ENCODE results near the gene RIPPLY1. TPM values are rescaled to one million over a fixed set of nuclear protein-coding genes. Genes with fewer than 3 reads are reported as not detected.

Gene RIPPLY1
- total and polyA plus RNA-seq, 2 donors from 2014 or later: 0.50 to 6.9 TPM

GRCh38 chrX:106905064-106905708, 2.0 kb upstream of the RIPPLY1 start:
- peaks cover 0 to 8% (median 4%) of the 10 kb centered on the region in 3 donors for H3K4me1 ChIP-seq (ENCODE audit: control insufficient read depth in 2 of 3, insufficient read depth in 2 of 3, low read depth in 1 of 3, low read length in 3 of 3)
- TF ChIP-seq CTCF (IDR thresholded peaks at IDR 0.05; ENCODE audit: borderline replicate concordance, extremely low read depth, insufficient read depth): no peak
- H3K27ac ChIP-seq (ENCODE audit: low read depth in 2 of 2, low read length in 2 of 2): peak overlapping the region in 1 of 2 donors; percentile 47
- no peak overlapping the region for H3K9ac ChIP-seq (ENCODE audit: low read length in 3 of 3)
- H3K27me3 ChIP-seq (ENCODE audit: control insufficient read depth, insufficient read depth, low read length): no peaks in the 10 kb centered on the region
- no peak overlapping the region for H3K4me3 ChIP-seq (ENCODE audit: low read length in 3 of 3)
- DNase-seq (no peak), FAIRE-seq (no peak)
- H3K9me3 ChIP-seq (ENCODE audit: control insufficient read depth in 2 of 3, insufficient read depth in 1 of 3, low read length in 3 of 3): no peaks in the 10 kb centered on the region
- no peaks in the 10 kb centered on the region for H3K36me3 ChIP-seq (ENCODE audit: control insufficient read depth in 2 of 3, insufficient read depth in 3 of 3, low read length in 3 of 3)
- intact Hi-C loops (cut with DNase I): loop anchor here (5.0 kb wide), 1 partner anchor 52 kb away; no protein-coding TSS in a partner anchor

GRCh38 chrX:106903856-106904528, 851 bp upstream of the RIPPLY1 start:
- intact Hi-C loops (cut with DNase I): no loop called here
- DNase-seq (no peak), FAIRE-seq (no peak)
- H3K27me3 ChIP-seq (ENCODE audit: control insufficient read depth, insufficient read depth, low read length): no peaks in the 10 kb centered on the region
- no peak overlapping the region for H3K27ac ChIP-seq (ENCODE audit: low read depth in 2 of 2, low read length in 2 of 2)
- no peaks in the 10 kb centered on the region for H3K9me3 ChIP-seq (ENCODE audit: control insufficient read depth in 2 of 3, insufficient read depth in 1 of 3, low read length in 3 of 3)
- H3K36me3 ChIP-seq (ENCODE audit: control insufficient read depth in 2 of 3, insufficient read depth in 3 of 3, low read length in 3 of 3): no peaks in the 10 kb centered on the region
- TF ChIP-seq CTCF (IDR thresholded peaks at IDR 0.05; ENCODE audit: borderline replicate concordance, extremely low read depth, insufficient read depth): no peak
- H3K9ac ChIP-seq (ENCODE audit: low read length in 3 of 3): no peak overlapping the region
- H3K4me3 ChIP-seq (ENCODE audit: low read length in 3 of 3): no peak overlapping the region
- peaks cover 0 to 8% (median 4%) of the 10 kb centered on the region in 3 donors for H3K4me1 ChIP-seq (ENCODE audit: control insufficient read depth in 2 of 3, insufficient read depth in 2 of 3, low read depth in 1 of 3, low read length in 3 of 3)

GRCh38 chrX:106902684-106903083, 457 bp downstream of the RIPPLY1 start:
- DNase-seq (no peak), FAIRE-seq (no peak)
- TF ChIP-seq CTCF (IDR thresholded peaks at IDR 0.05; ENCODE audit: borderline replicate concordance, extremely low read depth, insufficient read depth): no peak
- no peaks in the 10 kb centered on the region for H3K27me3 ChIP-seq (ENCODE audit: control insufficient read depth, insufficient read depth, low read length)
- no peak overlapping the region for H3K9ac ChIP-seq (ENCODE audit: low read length in 3 of 3)
- H3K9me3 ChIP-seq (ENCODE audit: control insufficient read depth in 2 of 3, insufficient read depth in 1 of 3, low read length in 3 of 3): no peaks in the 10 kb centered on the region
- intact Hi-C loops (cut with DNase I): no loop called here
- peaks cover 0 to 8% (median 4%) of the 10 kb centered on the region in 3 donors for H3K4me1 ChIP-seq (ENCODE audit: control insufficient read depth in 2 of 3, insufficient read depth in 2 of 3, low read depth in 1 of 3, low read length in 3 of 3)
- H3K36me3 ChIP-seq (ENCODE audit: control insufficient read depth in 2 of 3, insufficient read depth in 3 of 3, low read length in 3 of 3): no peaks in the 10 kb centered on the region
- no peak overlapping the region for H3K4me3 ChIP-seq (ENCODE audit: low read length in 3 of 3)
- no peak overlapping the region for H3K27ac ChIP-seq (ENCODE audit: low read depth in 2 of 2, low read length in 2 of 2)
